Activated gamma-delta T cell treated with anti-CD3 and anti-CD28 coated beads, Interleukin-2, amount 50 U/mL, for 16 hours (primary cell): ENCODE data around the gene UBE2S.

Source experiments
- DNase-seq: peaks from one replicate; pipeline ENCODE4 v3.0.0-alpha.2; 2020; ENCODE audit warnings: low read depth

The UBE2S gene

GRCh38 chr19:55383279-55384130 lies 24.1 kb downstream of the UBE2S start:
- no peak for DNase-seq

DNA sequence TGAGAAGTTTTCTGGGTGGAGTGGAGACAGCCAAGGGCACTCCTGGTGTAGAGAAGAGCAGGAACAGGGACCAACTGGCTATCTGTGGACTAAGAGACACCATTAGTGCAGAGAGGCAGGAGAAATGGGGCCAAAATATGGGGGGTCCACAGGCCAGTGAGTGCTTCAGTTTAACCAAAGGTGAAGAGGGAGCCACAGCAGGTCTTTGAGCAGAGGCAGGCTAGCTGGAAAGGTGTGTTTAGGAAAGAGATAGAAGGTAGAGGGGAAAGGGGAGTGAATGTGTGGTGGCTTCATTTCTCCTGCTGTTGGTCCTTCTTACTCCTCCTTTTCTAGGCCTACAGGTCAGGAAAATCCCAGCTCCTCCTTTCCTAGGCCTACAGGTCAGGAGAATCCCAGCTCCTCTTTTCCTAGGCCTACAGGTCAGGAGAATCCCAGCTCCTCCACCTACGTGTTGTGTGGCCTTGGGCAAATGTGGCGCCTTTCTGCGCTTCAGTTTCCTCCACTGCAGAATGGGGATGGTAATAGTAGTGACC lies 25.0 kb downstream of the UBE2S start:
- DNase-seq, result no peak

GRCh38 chr19:55382013-55382412 lies 25.6 kb downstream of the UBE2S start:
- DNase-seq, result no peak

- DNase-seq, result no peak
Observed at GRCh38 chr19:55379174-55379573, 28.4 kb downstream of the UBE2S start.

- DNase-seq, result no peak
Observed at GRCh38 chr19:55377356-55378131, 30.0 kb downstream of the UBE2S start.

DNA sequence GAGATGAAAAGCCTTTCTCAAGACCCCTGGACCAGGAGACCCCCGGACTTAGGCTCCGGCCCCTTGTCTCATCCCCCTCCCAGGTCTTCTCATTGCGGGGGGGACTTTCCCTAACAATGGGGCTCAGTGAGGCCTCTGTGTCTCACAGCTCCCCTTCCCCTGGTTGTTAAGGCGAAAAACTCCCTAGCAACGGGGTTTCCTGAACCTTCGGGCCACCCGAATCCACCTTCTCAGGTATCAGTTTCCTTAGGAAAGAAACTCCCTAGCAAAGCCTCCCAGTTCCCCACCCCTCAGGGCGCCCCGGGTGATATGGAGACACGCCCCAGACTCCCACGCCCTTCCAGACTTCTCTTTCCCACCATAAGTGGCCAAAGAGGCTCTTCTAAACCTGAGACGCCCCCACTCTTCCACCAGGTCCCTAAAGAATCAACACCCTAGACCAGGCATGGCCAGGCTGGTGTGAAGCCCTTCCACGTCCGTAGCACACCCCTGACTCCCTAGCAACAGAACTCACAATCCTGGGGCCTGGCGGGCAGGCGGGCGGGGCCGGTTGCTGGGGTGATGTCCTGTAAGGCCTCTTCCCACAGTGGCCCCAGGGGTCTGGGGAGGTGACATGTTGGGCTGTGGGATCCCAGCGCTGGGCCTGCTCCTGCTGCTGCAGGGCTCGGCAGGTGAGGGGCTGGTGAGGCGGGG lies 31.2 kb downstream of the UBE2S start, which contains the start of gene TMEM190:
TSS of gene TMEM190 (plus strand) at position 586 of the 693 bp plus-strand sequence. CDS start at position 614, 28 bp downstream.
- no peak for DNase-seq

DNA sequence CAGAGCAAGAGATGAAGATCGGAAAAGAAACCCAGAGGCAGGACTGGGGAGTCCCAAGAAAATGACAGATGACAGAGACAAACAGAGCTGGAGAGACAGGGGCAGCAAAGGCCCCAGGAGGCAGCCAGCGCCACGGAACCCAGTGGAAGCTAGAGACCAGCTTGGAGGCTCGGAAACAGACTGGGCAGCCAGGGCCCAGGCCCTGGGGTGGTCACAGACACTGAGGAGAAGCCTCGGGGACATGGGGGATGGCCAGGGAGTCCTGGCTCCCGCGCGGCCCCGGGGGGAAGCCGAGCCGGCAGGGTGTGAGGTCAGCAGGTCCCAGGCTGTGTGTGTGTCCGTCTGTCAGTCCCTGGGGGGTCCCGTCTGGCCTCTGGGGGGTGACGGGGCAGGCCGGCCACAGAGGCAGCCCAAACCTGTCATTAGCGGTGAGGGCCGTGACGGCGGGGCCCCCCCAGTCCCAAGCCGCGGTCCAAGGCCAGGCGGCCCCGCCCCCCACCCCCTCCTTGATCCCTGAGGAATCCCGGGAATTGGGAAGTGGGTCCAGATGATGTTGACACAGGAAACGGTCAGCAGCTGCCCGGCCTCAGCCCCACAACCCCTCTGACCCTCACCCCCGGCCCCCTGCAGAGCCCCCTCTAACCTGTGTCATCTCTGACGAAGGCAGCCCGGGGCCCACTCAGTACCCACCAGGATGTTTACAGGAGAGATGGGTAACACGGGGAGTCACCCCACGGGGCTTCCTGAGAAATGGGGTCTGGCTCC lies 33.4 kb downstream of the UBE2S start:
- DNase-seq, result no peak

DNA sequence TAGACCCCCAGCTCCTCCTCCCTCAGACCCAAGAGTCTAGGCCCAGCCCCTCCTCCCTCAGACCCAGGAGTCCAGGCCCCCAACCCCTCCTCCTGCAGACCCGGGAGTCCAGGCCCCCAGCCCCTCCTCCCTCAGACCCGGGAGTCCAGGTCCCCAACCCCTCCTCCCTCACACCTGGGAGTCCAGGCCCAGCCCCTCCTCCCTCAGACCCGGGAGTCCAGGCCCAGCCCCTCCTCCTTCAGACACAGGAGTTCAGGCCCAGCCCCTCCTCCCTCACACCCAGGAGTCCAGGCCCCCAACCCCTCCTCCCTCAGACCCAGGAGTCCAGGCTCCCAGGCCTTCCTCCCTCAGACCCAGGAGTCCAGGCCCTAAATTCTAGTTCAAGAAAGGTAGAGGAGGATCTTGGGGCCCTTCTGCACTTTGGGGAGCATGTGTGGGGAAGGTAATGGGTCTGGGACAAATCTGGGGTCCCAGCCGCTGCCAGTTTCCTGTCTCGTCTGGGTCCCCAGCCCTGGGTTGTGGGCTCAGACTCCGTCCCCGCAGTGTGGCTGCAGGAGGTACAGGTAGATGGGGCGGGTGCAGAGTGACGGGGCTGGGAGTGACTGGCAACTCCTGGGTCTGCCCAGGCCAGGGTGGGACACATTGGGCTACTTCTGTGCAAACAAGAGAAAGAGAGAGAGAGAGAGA lies 34.1 kb downstream of the UBE2S start:
- no peak for DNase-seq

DNA sequence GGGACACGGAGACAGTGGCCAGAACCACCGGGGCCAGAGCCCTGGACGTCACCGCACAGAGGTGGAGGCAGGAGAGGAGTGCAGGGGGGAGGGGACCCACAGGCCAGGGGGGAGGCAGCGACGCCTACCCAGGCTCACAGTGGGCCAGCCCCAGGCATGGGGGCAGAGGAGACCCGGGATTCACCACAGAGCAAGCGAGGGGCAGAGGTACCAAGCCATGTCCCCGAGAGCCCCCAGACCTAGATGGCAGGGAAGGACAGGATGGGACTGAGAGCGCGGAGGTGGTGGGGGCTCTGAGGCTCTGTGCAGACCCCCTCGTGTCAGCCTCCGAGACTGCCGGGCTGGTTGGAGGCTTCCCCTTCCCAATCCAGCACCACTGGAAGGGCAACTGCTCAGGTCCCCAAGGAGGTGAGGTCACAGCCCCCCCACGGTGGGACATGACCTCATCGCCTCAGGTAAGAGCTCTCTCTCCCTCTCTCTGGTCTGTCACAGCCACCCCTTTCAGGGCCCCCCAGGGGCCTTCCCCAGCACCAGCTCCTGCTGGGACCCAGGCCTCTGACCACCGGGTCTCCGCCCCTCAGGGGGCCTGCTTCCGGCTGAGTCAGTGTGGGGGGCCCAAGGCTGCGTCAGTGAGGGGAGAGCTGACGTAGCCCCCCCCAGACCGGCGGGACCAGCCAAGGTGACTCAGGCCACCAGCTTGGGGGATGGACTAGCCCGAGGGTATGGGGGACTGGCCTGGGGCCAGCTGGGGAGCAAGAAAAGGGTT lies 35.1 kb downstream of the UBE2S start:
- no peak for DNase-seq

DNA sequence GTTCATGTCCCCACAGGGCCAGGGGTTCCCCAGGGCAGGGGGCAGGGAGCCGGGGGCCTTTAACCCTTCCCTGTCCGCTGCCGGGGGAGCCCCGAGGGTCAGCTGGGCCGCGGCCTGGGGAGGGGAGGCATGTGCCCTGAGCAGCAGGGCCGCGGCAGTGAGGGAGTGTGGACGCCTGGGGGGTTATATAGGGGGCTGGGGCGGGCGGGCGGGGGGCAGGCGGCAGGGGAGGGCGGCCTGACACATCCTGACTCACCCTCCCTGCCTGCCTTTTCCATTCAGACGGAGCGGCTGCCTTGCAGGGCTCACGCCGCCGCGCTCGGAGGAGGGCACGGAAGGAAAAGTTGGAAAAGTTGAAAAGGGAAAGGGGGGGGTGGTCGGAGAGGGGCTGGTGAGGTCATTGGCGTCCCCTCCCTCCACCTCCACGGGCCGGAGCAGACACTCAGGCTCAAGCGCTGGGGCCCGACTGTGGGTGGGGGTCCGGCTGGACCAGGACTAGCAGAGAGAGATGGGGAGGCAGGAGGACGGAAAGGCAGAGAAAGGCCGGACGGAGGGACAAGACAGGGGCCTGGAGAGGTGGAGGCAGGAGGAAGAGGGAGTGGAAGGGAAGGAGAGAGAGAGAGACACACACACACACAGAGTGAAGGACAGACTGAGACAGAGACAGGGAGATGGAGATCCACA lies 37.1 kb downstream of the UBE2S start, which contains the start of gene IL11:
TSS of gene IL11 (minus strand) at position 159 of the 684 bp plus-strand sequence. CDS start at position 6, 153 bp downstream.
- DNase-seq, result no peak

- DNase-seq, result no peak
Observed at GRCh38 chr19:55369653-55370304, 37.8 kb downstream of the UBE2S start.

GRCh38 chr19:55368701-55369563 lies 38.7 kb downstream of the UBE2S start:
- no peak for DNase-seq

DNA sequence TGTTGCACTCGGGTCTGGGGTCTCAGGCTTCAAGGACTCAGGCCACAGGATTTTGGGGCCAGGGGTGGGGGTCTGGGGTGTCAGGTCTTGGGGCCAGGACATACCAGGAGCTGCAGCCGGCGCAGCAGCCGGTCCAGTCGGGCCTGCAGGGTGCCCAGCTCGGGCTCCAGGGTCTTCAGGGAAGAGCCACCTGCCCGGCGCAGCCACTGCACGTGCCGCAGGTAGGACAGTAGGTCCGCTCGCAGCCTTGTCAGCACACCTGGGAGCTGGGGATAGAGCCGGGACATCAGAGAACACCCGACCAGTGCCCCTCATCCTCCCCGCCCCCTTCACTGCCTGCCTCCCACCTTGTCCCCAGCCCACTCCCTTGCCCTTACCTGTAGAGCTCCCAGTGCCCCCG lies 39.5 kb downstream of the UBE2S start:
- no peak for DNase-seq

- no peak for DNase-seq
Observed at GRCh38 chr19:55366790-55367189, 40.8 kb downstream of the UBE2S start.

DNA sequence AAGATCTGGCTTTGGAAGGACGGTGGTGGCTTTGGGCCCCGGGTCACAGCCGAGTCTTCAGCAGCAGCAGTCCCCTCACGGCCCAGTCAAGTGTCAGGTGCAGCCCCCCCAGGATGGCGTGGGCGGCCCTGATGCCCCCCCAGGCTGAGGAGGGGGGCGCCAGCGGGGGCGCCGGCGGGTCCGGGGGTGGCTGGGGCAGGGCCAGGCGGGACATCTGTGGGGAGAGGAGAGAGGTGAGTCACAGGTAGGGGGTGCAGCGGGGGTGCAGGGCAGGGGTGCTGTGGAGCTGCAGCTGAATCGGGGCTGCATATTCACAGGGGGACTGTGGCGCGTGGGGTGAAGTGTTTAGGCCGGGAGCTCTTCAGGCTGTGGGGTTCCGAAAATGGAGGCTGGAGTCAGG lies 41.6 kb downstream of the UBE2S start:
- DNase-seq, result no peak

- no peak for DNase-seq
Observed at GRCh38 chr19:55365245-55365644, 42.3 kb downstream of the UBE2S start.

DNA sequence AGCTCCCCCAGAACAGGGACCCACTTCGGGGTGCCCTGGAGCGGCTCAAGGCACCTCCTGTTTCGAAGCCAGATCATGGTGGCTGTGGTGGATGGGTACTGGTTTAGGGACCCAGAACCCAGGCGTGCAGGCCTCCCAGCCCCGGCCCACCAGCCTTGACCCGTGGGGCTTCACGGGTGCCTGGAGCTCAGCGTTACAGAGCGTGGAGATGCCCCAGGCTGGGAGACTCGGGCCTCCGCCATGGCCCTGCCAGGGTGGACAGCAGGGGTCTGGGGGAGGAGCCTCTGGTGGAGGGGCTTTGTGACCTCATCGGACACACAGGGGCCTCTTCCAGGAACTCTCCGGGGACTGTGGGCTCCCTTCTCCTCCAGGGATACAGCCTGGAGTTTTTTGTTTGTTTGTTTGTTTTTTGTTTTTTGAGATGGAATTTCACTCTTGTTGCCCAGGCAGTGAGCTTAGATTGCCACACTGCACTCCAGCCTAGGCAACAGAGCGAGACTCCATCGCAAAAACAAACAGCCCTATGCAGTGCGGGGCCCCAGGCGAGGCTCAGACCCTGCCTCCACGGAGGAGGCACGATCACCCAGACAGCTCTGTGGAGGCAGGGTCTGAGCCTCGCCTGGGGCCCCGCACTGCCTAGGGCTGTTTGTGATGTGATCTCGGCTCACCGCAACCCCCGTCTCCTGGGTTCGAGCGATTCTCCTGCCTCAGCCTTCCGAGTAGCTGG lies 44.4 kb downstream of the UBE2S start, which contains the start of gene GARIN5B:
TSS of gene GARIN5B (minus strand) at position 271 of the 727 bp plus-strand sequence. CDS start at position 77, 194 bp downstream.
- DNase-seq, result no peak
